PC-3 (cell line): ENCODE results near the gene OR2A14. TPM values are rescaled to one million over a fixed set of nuclear protein-coding genes. Genes with fewer than 3 reads are reported as not detected.

Experiments used
- ATAC-seq: fragments of 200-7000 bp; cut with Tn5 transposase; 2 replicates; pipeline ENCODE4 v1.9.1; 2020; ENCODE audit warnings: mild to moderate bottlenecking, moderate library complexity
- BruUV-seq: library from RNA; stranded (reverse); fragments of 400-500 nt; replicated peaks from 2 replicates; lab custom pipeline; 2021; lab: Mats Ljungman, UMichigan
- CTCF ChIA-PET: fragments of 300-600 bp; sonication (Branson Sonifier 250); formaldehyde crosslinking; loops from one replicate; lab custom pipeline; 2022; ENCODE audit warnings: antibody characterized with exemption; lab: Charles Lee
- POLR2A ChIA-PET: fragments of 300-600 bp; sonication (Branson Sonifier 250); formaldehyde crosslinking; loops from one replicate; lab custom pipeline; 2022; ENCODE audit warnings: antibody characterized with exemption; ENCODE audit not compliant: unreplicated experiment; lab: Charles Lee
- DNase-seq: peaks from one replicate; pipeline ENCODE4 v3.0.0-alpha.2; 2015
- H2AFZ ChIP-seq: fragments of 300-600 bp; sonication (generic); 2 replicates; pipeline ENCODE4 v1.6.0; 2016; ENCODE audit warnings: antibody characterized with exemption, low read length
- H3F3A ChIP-seq: fragments of 300-600 bp; sonication (generic); one replicate; pipeline ENCODE4 v1.6.0; 2017; ENCODE audit warnings: antibody characterized with exemption, low read length, control low read depth, mild to moderate bottlenecking; ENCODE audit not compliant: unreplicated experiment
- H3K27ac ChIP-seq: fragments of 300-600 bp; sonication (generic); 2 replicates; pipeline ENCODE4 v1.5.1; 2016; ENCODE audit warnings: mild to moderate bottlenecking, low read length
- H3K27me3 ChIP-seq: fragments of 300-600 bp; sonication (generic); 2 replicates; pipeline ENCODE4 v1.6.1; 2016; ENCODE audit warnings: low read length, mixed read lengths
- H3K36me3 ChIP-seq: fragments of 300-600 bp; sonication (generic); 2 replicates; pipeline ENCODE4 v1.6.1; 2016; ENCODE audit warnings: low read depth, mixed run types, low read length, mixed read lengths
- H3K4me1 ChIP-seq: fragments of 300-600 bp; sonication (generic); 2 replicates; pipeline ENCODE4 v1.5.1; 2016; ENCODE audit warnings: low read length; ENCODE audit not compliant: insufficient read depth
- H3K4me2 ChIP-seq: fragments of 300-600 bp; sonication (generic); 2 replicates; pipeline ENCODE4 v1.6.0; 2016; ENCODE audit warnings: low read length
- H3K4me3 ChIP-seq: fragments of 300-600 bp; sonication (generic); 2 replicates; pipeline ENCODE4 v1.5.1; 2016; ENCODE audit warnings: mild to moderate bottlenecking, low read length, mixed read lengths
- H3K79me2 ChIP-seq: fragments of 300-600 bp; sonication (generic); 2 replicates; pipeline ENCODE4 v1.6.1; 2017; ENCODE audit warnings: low read length, mixed read lengths
- H3K9ac ChIP-seq: fragments of 300-600 bp; sonication (generic); 2 replicates; pipeline ENCODE4 v1.6.0; 2016; ENCODE audit warnings: mild to moderate bottlenecking, low read length
- H3K9me2 ChIP-seq: fragments of 300-600 bp; sonication (generic); replicated peaks from 2 replicates; pipeline ENCODE4 v1.6.1; 2016; ENCODE audit warnings: mixed run types, low read length, mixed read lengths
- H3K9me3 ChIP-seq: fragments of 300-600 bp; sonication (generic); 2 replicates; pipeline ENCODE4 v1.6.1; 2016; ENCODE audit warnings: low read length, mixed read lengths
- H4K20me1 ChIP-seq: fragments of 300-600 bp; sonication (generic); 2 replicates; pipeline ENCODE4 v1.6.1; 2016; ENCODE audit warnings: low read length, mixed read lengths
- CTCF ChIP-seq: fragments of 300-600 bp; sonication (generic); conservative IDR thresholded peaks from 2 replicates; pipeline ENCODE4 v1.5.1; 2017; ENCODE audit warnings: antibody characterized with exemption, low read depth, mild to moderate bottlenecking, low read length
- EZH2 ChIP-seq: fragments of 300-600 bp; sonication (generic); IDR thresholded peaks from one replicate; pipeline ENCODE4 v1.6.1; 2017; ENCODE audit warnings: antibody characterized with exemption, mild to moderate bottlenecking, low read length; ENCODE audit not compliant: unreplicated experiment
- EZH2phosphoT487 ChIP-seq: fragments of 300-600 bp; sonication (generic); IDR thresholded peaks from 2 replicates; pipeline ENCODE4 v1.6.1; 2018; ENCODE audit warnings: mild to moderate bottlenecking, antibody characterized with exemption, low read length, borderline replicate concordance
- intact Hi-C: fragments of 100-400 bp; cut with micrococcal nuclease; formaldehyde crosslinking; loops from 2 replicates; pipeline ENCODE4 v1.9.0; 2023
- total RNA-seq: library from RNA; depleted of rRNA; stranded (reverse); fragments of >200 nt; gene quantifications from 2 replicates; pipeline ENCODE4 v1.2.3, GENCODE V29; 2014

OR2A14 gene
- total RNA-seq, 1 experiment from 2014 or later, result not detected

- H3K9me3 ChIP-seq, result no peaks in the 10 kb centered on the region
- H3K4me1 ChIP-seq, result no peaks in the 10 kb centered on the region
- H3K9ac ChIP-seq, result no peak overlapping the region
- DNase-seq, result no peak
- H3K4me3 ChIP-seq, result no peak overlapping the region
- TF ChIP-seq EZH2 (no peak), EZH2phosphoT487 (no peak), CTCF (no peak)
- intact Hi-C loops, result no loop called here
- no peak overlapping the region for H3K4me2 ChIP-seq
- ChIA-PET CTCF (no interaction called here), POLR2A (no interaction called here)
- BruUV-seq, result no TSS peak
- H3K36me3 ChIP-seq, result no peaks in the 10 kb centered on the region
- ATAC-seq, result no peak
- no peak overlapping the region for H3K27ac ChIP-seq
- H3K9me2 ChIP-seq, result no peaks in the 10 kb centered on the region
- no peak overlapping the region for H2AFZ ChIP-seq
- no peaks in the 10 kb centered on the region for H4K20me1 ChIP-seq
- no peaks in the 10 kb centered on the region for H3K79me2 ChIP-seq
- H3K27me3 ChIP-seq, result peaks cover 5% of the 10 kb centered on the region; the same call in 1 of the 2 replicates
- no peaks in the 10 kb centered on the region for H3F3A ChIP-seq
These were observed 11.1 kb downstream of the OR2A14 start for GRCh38 chr7:144134116-144134515.

GRCh38 chr7:144137501-144137900, 14.5 kb downstream of the OR2A14 start:
- BruUV-seq, result no TSS peak
- Histone ChIP-seq H2AFZ (no peak overlapping the region), H3K4me1 (no peaks in the 10 kb centered on the region), H3F3A (no peaks in the 10 kb centered on the region), H3K9me2 (no peaks in the 10 kb centered on the region), H3K4me3 (no peak overlapping the region), H3K79me2 (no peaks in the 10 kb centered on the region), H3K4me2 (no peak overlapping the region), H3K36me3 (no peaks in the 10 kb centered on the region), H3K27me3 (peaks cover 5% of the 10 kb centered on the region; the same call in 1 of the 2 replicates), H3K9ac (no peak overlapping the region), H3K27ac (no peak overlapping the region), H4K20me1 (no peaks in the 10 kb centered on the region), H3K9me3 (no peaks in the 10 kb centered on the region)
- ATAC-seq (no peak), DNase-seq (no peak)
- ChIA-PET POLR2A (no interaction called here), CTCF (no interaction called here)
- intact Hi-C loops, result loop anchor here (5.0 kb wide), 1 partner anchor 300 kb away; no protein-coding TSS in a partner anchor
- TF ChIP-seq EZH2phosphoT487 (no peak), EZH2 (no peak), CTCF (no peak)

- no peaks in the 10 kb centered on the region for H3F3A ChIP-seq
- intact Hi-C loops, result no loop called here
- no TSS peak for BruUV-seq
- no peak overlapping the region for H3K4me2 ChIP-seq
- no peaks in the 10 kb centered on the region for H3K4me1 ChIP-seq
- TF ChIP-seq EZH2phosphoT487 (no peak), EZH2 (no peak), CTCF (no peak)
- POLR2A ChIA-PET, result no interaction called here
- H3K27ac ChIP-seq, result no peak overlapping the region
- H2AFZ ChIP-seq, result no peak overlapping the region
- no peak overlapping the region for H3K9ac ChIP-seq
- H3K79me2 ChIP-seq, result no peaks in the 10 kb centered on the region
- H3K27me3 ChIP-seq, result no peaks in the 10 kb centered on the region
- H3K36me3 ChIP-seq, result no peaks in the 10 kb centered on the region
- CTCF ChIA-PET, result interaction anchor here (0.7 kb wide), 1 partner anchor 14 kb away, joined by 3 read pairs; no protein-coding TSS in a partner anchor
- no peaks in the 10 kb centered on the region for H3K9me3 ChIP-seq
- no peak for ATAC-seq
- no peaks in the 10 kb centered on the region for H4K20me1 ChIP-seq
- no peak overlapping the region for H3K4me3 ChIP-seq
- no peak for DNase-seq
- no peaks in the 10 kb centered on the region for H3K9me2 ChIP-seq
These were observed 19.2 kb downstream of the OR2A14 start for GRCh38 chr7:144142187-144142586.
